HG02943 (cell line): ENCODE results near the gene SUCLG2.

Experiments used
- ATAC-seq: cut with Tn5 transposase; IDR thresholded peaks from one replicate; pipeline ENCODE4 v1.9.1; 2021; ENCODE audit warnings: mild to moderate bottlenecking, low read depth, moderate library complexity; ENCODE audit not compliant: unreplicated experiment

The SUCLG2 gene

GRCh38 chr3:67405193-67405592 lies 249.2 kb downstream of the SUCLG2 start:
- no peak for ATAC-seq

- ATAC-seq: no peak
Observed at GRCh38 chr3:67402873-67403272, 251.5 kb downstream of the SUCLG2 start.

DNA sequence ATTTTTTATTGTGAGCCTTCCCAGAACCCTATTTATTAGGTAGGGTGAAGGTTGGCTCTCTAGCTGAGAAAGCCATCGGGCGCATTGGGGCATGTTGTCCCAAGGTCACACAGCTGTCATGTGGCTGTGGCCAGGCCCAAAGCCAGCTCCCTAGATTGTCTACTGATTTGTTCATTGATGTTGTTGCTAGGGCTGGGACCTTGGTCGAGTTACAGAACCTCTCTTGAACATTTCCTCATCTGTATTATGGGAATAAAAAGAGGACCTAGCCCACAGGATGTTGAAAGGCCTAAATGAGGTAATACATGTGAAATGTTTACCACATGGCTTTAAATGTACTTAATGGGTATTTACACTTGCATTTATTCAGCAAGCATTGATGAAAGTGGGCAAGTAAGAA lies 252.5 kb downstream of the SUCLG2 start:
- no peak for ATAC-seq

DNA sequence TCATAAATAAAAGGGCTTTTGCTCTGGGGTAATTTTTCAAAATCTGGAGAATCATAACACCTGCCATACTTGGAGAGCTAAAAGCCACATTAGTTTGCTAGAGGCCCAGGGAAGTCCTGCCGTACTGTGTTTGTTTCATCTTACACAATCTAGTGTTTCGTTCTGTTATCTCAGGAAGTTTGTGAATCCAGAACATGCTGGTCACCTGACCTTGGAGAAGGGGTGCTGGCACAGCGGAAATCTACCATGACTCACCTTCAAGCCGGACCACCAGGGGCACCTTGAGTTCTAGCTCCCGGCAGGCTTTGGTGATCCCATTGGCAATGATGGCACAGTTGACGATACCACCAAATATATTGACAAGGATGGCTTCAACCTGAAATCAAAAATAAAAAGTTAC lies 253.9 kb downstream of the SUCLG2 start:
- ATAC-seq: no peak

- no peak for ATAC-seq
Observed at GRCh38 chr3:67389176-67389575, 265.2 kb downstream of the SUCLG2 start.

DNA sequence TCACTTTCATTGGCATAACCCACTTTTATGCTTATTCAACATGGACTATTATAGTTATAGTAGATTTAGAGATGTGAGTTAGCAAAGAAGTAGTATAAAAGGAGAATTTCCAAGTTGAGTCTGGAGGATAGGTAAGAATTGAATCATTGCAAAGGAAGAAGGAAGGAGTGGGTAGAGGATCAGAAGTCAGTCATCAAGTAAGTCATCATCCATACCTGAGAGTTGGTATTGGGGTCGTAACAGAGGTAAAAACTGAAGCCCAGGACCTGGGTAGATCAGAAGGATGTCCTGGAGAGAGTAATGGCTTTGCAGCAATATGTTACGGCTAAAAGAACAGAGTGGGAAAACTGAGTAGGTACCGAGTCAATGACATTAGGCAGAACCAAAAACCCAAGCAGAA lies 265.7 kb downstream of the SUCLG2 start:
- ATAC-seq: no peak

GRCh38 chr3:67386451-67386850 lies 268.0 kb downstream of the SUCLG2 start:
- ATAC-seq: no peak

DNA sequence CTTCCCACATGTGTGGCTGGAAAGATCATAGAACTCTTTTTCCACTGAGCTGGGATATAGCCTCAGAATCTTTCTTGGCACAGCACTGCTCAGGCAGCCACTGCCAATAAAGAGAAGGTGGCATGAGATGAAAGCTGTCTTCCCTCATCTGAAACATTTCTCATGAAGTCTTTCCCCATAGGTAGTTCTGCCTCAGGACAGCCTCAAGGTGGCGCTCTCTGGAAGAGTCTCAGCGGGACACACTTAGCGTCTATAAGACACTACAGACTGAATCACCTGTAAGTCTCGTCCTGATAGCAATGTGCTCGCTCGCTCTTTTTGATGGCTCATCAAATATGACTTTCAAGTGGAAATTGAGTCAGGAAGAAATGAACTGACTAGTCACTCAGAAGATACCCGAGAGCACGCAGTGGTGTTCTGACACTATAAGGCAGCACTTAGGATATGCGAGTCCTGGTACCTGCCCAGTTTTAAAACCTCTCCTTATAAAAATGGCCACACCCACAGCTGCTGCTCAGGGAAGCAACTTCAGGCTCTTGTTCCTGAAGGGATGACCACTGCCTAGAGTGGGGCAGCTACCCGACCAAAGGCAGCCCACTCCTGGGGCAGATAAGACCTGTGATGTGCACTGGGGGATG lies 269.5 kb downstream of the SUCLG2 start:
- no peak for ATAC-seq

GRCh38 chr3:67384016-67384415 lies 270.4 kb downstream of the SUCLG2 start:
- ATAC-seq: no peak

DNA sequence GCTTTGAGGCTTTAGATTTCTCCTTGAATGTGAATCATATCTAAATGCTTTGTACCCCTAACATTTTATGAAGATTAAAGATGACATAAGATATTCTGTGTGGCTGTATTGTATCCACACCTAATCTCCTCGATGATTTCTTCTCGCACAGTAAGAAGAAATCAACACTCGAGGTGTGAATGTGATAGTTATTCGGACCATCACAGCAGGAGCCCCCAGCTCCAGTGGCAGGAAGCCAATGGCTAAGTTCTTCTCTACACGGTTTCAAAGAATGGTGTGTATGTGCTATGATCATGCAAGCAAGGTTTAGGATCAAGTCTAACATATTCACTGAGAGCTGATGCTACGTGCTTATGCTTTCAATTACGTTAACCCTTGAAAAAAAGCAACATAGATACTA lies 271.0 kb downstream of the SUCLG2 start:
- no peak for ATAC-seq

DNA sequence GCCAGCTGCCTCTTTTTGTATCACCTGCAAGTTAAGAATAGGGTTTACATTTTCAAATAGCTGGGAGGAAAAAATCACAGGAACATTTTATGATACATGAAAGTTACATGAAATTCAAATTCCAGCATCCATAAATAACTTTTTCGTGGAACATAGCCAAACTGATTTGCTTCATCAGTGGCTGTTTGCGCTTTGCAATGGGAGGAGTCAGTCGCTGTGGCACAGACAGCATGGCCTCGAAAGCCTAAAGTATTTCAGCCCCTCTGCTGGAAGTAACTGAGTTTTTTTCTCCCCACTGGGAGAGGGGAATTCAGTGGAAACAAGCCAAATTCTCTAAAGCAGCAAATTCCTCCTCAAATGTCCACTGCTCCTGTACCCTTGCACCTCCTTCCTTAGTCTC lies 271.9 kb downstream of the SUCLG2 start:
- no peak for ATAC-seq

DNA sequence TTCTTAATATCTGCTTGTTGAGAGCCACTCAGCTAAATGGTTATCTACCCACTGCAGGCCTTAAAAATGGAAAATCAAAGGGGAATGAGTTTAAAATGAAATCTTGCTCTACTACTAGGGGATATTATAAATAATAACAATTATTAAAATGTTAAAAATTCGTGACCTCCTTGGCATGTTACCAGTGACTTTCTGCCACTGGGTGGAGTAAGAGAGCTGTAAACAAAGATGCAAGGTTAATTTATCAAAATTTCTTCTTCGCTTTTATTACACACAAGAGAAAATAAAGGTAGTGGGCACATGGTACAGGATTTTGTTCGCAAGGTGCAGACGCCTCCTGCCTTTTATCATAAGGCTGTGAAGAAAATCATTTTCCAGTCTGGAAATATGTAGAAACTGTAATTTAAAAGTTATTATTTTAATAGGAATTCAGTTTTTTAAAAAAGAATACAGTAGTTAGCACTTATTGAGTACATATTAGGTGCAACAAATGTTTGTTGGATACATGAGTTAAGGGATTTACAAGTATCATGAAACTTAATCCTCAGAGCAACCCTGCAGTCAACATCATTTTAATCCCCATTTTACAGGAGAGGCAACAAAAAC lies 272.6 kb downstream of the SUCLG2 start:
- ATAC-seq: no peak

DNA sequence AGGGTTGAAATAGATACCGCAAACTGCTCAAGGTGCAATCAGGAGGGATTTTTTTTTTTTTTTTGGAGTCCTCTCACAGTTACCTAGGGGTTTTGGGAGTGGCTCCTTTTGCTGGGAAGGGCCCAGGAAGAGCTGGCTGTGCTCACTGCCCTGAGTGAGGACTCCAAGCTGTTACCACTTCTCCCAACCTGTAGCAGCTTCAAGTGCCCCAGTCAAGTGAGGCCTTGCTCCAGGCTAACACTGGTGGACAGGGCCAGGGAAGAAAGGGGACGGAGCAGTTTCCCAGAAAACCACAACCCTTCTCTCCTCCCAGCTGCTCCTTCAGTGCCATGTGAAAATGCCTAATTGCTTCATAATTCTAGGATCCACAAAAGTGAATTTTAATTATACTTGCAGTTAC lies 274.3 kb downstream of the SUCLG2 start:
- ATAC-seq: no peak

GRCh38 chr3:67377299-67377698 lies 277.1 kb downstream of the SUCLG2 start:
- no peak for ATAC-seq

GRCh38 chr3:67376416-67376815 lies 278.0 kb downstream of the SUCLG2 start:
- ATAC-seq: no peak

GRCh38 chr3:67375976-67376375 lies 278.4 kb downstream of the SUCLG2 start:
- no peak for ATAC-seq

GRCh38 chr3:67362686-67363085 lies 291.7 kb downstream of the SUCLG2 start:
- no peak for ATAC-seq

GRCh38 chr3:67361770-67362169 lies 292.6 kb downstream of the SUCLG2 start:
- ATAC-seq: no peak

DNA sequence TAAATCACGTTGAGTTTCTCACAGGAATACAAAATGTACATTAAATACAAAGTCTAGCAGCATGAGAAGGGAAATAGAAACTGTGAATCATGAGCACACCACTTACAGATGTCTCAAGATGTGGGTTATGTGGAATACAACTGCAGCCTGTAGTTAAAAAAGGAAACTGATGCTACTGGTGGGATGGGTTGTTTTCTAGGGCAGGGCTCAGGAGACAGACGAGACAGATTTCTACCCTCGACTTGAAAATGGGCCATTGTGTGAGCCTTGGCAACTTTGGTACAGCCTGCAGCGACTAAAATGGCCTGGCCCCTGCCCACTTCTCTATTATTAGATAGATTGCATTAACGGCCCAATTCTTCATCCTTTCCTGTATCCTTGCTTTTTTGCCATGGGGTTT lies 293.1 kb downstream of the SUCLG2 start:
- no peak for ATAC-seq

DNA sequence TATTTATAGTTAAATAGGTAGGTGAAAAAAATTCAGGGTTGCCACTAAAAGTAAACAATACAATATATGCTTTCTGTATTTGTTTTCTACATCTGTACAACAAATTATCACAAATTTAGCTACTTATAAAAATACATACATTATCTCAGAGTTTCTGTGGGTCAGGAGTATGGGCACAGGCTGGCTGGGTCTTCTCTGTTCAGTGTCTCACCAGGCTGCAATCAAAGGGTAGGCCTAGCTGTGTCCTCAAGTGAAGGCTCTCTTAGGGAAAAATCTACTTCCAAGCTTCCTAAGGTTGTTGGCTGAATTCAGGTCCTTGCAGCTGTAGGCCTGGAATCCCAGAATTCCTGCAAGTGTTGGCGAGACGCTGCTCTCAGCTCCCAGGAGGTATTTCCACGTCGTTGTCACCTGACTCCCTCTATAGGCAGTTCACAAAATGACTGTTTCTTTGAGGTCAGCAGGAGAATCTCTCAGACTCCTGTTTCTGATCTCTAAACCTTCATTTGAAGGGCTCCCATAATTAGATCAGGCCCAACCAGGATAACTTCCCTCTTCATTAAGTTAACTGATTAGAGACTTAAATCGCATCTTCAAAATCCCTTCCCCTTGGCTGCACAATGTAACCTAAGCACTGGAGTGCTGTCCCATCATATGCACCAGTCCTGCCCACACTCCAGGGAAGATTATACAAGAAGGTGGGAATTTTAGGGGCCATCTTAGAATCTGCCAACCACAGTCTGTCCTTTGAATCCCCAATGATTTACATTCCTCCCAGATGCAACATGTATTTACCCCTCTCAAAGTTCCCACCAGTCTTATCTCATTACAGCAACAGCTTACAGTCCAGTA lies 296.6 kb downstream of the SUCLG2 start:
- no peak for ATAC-seq

GRCh38 chr3:67349551-67350174 lies 304.7 kb downstream of the SUCLG2 start:
- peak; percentile 91 for ATAC-seq
